ENCODE results near the gene SLC9A7.

The SLC9A7 gene

GRCh38 chrX:46737462-46737861 lies 21.5 kb downstream of the SLC9A7 start:
- ChIA-PET POLR2A (no interaction called here), CTCF (interaction anchor here (0.7 kb wide), 1 partner anchor 149 kb away, joined by 3 read pairs; no protein-coding TSS in a partner anchor)
- Histone ChIP-seq H3K4me3 (ENCODE audit: low read depth, low read length) (no peak overlapping the region), H3K27ac (ENCODE audit: extremely low read depth, low read depth, low read length) (no peak overlapping the region), H3K36me3 (ENCODE audit: control insufficient read depth in 2 of 2, insufficient read depth in 1 of 2, low read length in 2 of 2) (no peaks in the 10 kb centered on the region), H3K9me3 (ENCODE audit: control insufficient read depth, insufficient read depth, low read depth, low read length) (peaks cover 9% of the 10 kb centered on the region), H3K4me1 (ENCODE audit: control insufficient read depth, insufficient read depth, low read length) (no peaks in the 10 kb centered on the region)
- TF ChIP-seq SETDB1 (IDR thresholded peaks at IDR 0.05; ENCODE audit: insufficient read length, low read length): no peak
- TF ChIP-seq ZNF501 (tag by site-specific recombination; IDR thresholded peaks at IDR 0.05): no peak
- TF ChIP-seq ZNF223 (tag by site-specific recombination; IDR thresholded peaks at IDR 0.05): no peak
- no peak for TF ChIP-seq ZNF701 (tag by site-specific recombination; IDR thresholded peaks at IDR 0.05)
- TF ChIP-seq ZBTB11 (tag by site-specific recombination; conservative IDR thresholded peaks at IDR 0.05; ENCODE audit: low read depth): no peak
- TF ChIP-seq ZNF423 (tag by site-specific recombination; IDR thresholded peaks at IDR 0.05): no peak
- no peak for TF ChIP-seq ZNF558 (tag by site-specific recombination; IDR thresholded peaks at IDR 0.05)
- TF ChIP-seq ZNF2 (tag by site-specific recombination; IDR thresholded peaks at IDR 0.05): no peak
- TF ChIP-seq ZNF521 (tag by site-specific recombination; IDR thresholded peaks at IDR 0.05): no peak
- TF ChIP-seq ZNF518A (tag by site-specific recombination; conservative IDR thresholded peaks at IDR 0.05; ENCODE audit: low read depth): no peak
- no peak for TF ChIP-seq REPIN1 (tag by site-specific recombination; IDR thresholded peaks at IDR 0.05; ENCODE audit: low read depth)
- no peak for TF ChIP-seq ZBTB20 (tag by site-specific recombination; IDR thresholded peaks at IDR 0.05)
- TF ChIP-seq ZNF324 (tag by site-specific recombination; IDR thresholded peaks at IDR 0.05): no peak
- no peak for TF ChIP-seq ZNF571 (tag by site-specific recombination; IDR thresholded peaks at IDR 0.05)
- no peak for TF ChIP-seq ZBTB26 (tag by site-specific recombination; optimal IDR thresholded peaks at IDR 0.05)
- no peak for TF ChIP-seq TRIM28 (IDR thresholded peaks at IDR 0.05; ENCODE audit: borderline replicate concordance, low read length)
- no peak for TF ChIP-seq ZSCAN30 (tag by site-specific recombination; IDR thresholded peaks at IDR 0.05)
- no peak for TF ChIP-seq ZBTB48 (tag by site-specific recombination; IDR thresholded peaks at IDR 0.05)
- TF ChIP-seq ZNF302 (tag by site-specific recombination; IDR thresholded peaks at IDR 0.05; ENCODE audit: low read depth): no peak
- no peak for TF ChIP-seq ZNF248 (tag by site-specific recombination; IDR thresholded peaks at IDR 0.05)
